Kidney (tissue), 14 donors: Measurements from ENCODE around the gene EDDM3A. TPM values are rescaled to one million over a fixed set of nuclear protein-coding genes. Genes with fewer than 3 reads are reported as not detected.

Source experiments
- DNase-seq, 5 donors: peaks; one replicate each; pipeline ENCODE4 v3.0.0-alpha.2; 2013 to 2020
- FAIRE-seq: peaks from 2 replicates; lab custom pipeline; 2012; peaks lifted over from hg19 to GRCh38; lab: Jason Lieb, UNC
- H3K27ac ChIP-seq, 2 donors: one replicate each; pipeline ENCODE4 v1.7.0; 2013; ENCODE audit warnings: low read depth in 2 of 2, low read length in 2 of 2, inconsistent platforms in 1 of 2
- H3K27me3 ChIP-seq: one replicate; pipeline ENCODE4 v1.7.1; 2013; ENCODE audit warnings: low read length, inconsistent platforms; ENCODE audit not compliant: control insufficient read depth, insufficient read depth
- H3K36me3 ChIP-seq, 3 donors: one replicate each; pipeline versions ENCODE4 v1.7.0 to v1.7.1; 2013; ENCODE audit warnings: low read length in 3 of 3, control low read depth in 1 of 3, inconsistent platforms in 1 of 3; ENCODE audit not compliant: insufficient read depth in 3 of 3, control insufficient read depth in 2 of 3
- H3K4me1 ChIP-seq, 3 donors: one replicate each; pipeline versions ENCODE4 v1.7.0 to v1.7.1; 2013; ENCODE audit warnings: low read length in 3 of 3, inconsistent platforms in 1 of 3, low read depth in 1 of 3; ENCODE audit not compliant: control insufficient read depth in 2 of 3, insufficient read depth in 2 of 3
- H3K4me3 ChIP-seq, 3 donors: one replicate each; pipeline versions ENCODE4 v1.7.0 to v1.8.1; 2013; ENCODE audit warnings: low read length in 3 of 3, control low read depth in 1 of 3, inconsistent platforms in 1 of 3
- H3K9ac ChIP-seq, 3 donors: one replicate each; pipeline versions ENCODE4 v1.7.0 to v1.7.1; 2013; ENCODE audit warnings: low read length in 3 of 3, control low read depth in 1 of 3, inconsistent platforms in 1 of 3
- H3K9me3 ChIP-seq, 3 donors: one replicate each; pipeline versions ENCODE4 v1.7.0 to v1.7.1; 2013; ENCODE audit warnings: low read length in 3 of 3, control low read depth in 1 of 3, inconsistent platforms in 1 of 3; ENCODE audit not compliant: control insufficient read depth in 2 of 3, insufficient read depth in 1 of 3
- CTCF ChIP-seq: IDR thresholded peaks from 3 replicates; pipeline ENCODE4 v1.5.1; 2012; ENCODE audit warnings: mild to moderate bottlenecking, moderate library complexity, borderline replicate concordance; ENCODE audit not compliant: insufficient read depth; ENCODE audit errors: extremely low read depth
- intact Hi-C: fragments of 100-400 bp; cut with DNase I; formaldehyde crosslinking; loops from one replicate; pipeline ENCODE4 v1.11.1; 2022
- polyA plus RNA-seq: library from polyadenylated mRNA; stranded (reverse); fragments of 350-450 nt; fragmentation: Illumina TruSeq; extraction: RNeasy Lipid Tissue Mini Kit (QIAGEN cat#74804); gene quantifications from one replicate; pipeline ENCODE4 v1.2.3, GENCODE V29; 2014; ENCODE audit warnings: low read depth, low replicate concordance; ENCODE audit not compliant: insufficient read depth
- total RNA-seq: library from RNA; stranded (reverse); fragmentation: NEBNext Ultra II Directional; extraction: Animal tissue kit (Norgen Biotek cat#: 25700); gene quantifications from one replicate; pipeline ENCODE4 v1.2.1, GENCODE V29; 2021
- donor health status: control.
- donor health status: control.
- donor health status: control.
- donor health status: control.
- donor health status: control.
- donor health status: DM: yes; HTN: yes; CAD: no.
- donor health status: Normal renal cell carcinoma (clear cell type).

EDDM3A gene
- total and polyA plus RNA-seq, 2 donors from 2014 or later, result 1.8 TPM; not detected in 1

- Histone ChIP-seq H3K27ac (no peak overlapping the region), H3K36me3 (no peaks in the 10 kb centered on the region), H3K9me3 (no peaks in the 10 kb centered on the region), H3K27me3 (no peaks in the 10 kb centered on the region), H3K4me3 (no peak overlapping the region), H3K4me1 (peaks cover 0 to 1% (median 0%) of the 10 kb centered on the region in 3 donors), H3K9ac (no peak overlapping the region)
- no peak for TF ChIP-seq CTCF
- intact Hi-C loops, result no loop called here
- DNase-seq (no peak), FAIRE-seq (no peak)
Measured at GRCh38 chr14:20787025-20787424, 41.3 kb downstream of the EDDM3A start.

GRCh38 chr14:20789230-20789813, 43.6 kb downstream of the EDDM3A start:
- Histone ChIP-seq H3K4me1 (no peaks in the 10 kb centered on the region), H3K36me3 (no peaks in the 10 kb centered on the region), H3K27me3 (no peaks in the 10 kb centered on the region), H3K4me3 (no peak overlapping the region), H3K9ac (no peak overlapping the region), H3K27ac (no peak overlapping the region), H3K9me3 (no peaks in the 10 kb centered on the region)
- no peak for TF ChIP-seq CTCF
- FAIRE-seq (no peak), DNase-seq (no peak)
- intact Hi-C loops, result no loop called here

GRCh38 chr14:20790464-20791116, 44.9 kb downstream of the EDDM3A start:
- no peak for TF ChIP-seq CTCF
- DNase-seq, result no peak
- Histone ChIP-seq H3K27me3 (no peaks in the 10 kb centered on the region), H3K9ac (no peak overlapping the region), H3K27ac (no peak overlapping the region), H3K4me1 (no peaks in the 10 kb centered on the region), H3K9me3 (no peaks in the 10 kb centered on the region), H3K4me3 (no peak overlapping the region), H3K36me3 (no peaks in the 10 kb centered on the region)
- no peak for FAIRE-seq
- intact Hi-C loops, result no loop called here

- Histone ChIP-seq H3K36me3 (no peaks in the 10 kb centered on the region), H3K27me3 (no peaks in the 10 kb centered on the region), H3K4me3 (no peak overlapping the region), H3K9ac (no peak overlapping the region), H3K4me1 (no peaks in the 10 kb centered on the region), H3K27ac (no peak overlapping the region), H3K9me3 (no peaks in the 10 kb centered on the region)
- no peak for TF ChIP-seq CTCF
- no peak for FAIRE-seq
- intact Hi-C loops, result no loop called here
- DNase-seq, result no peak
Measured at GRCh38 chr14:20791187-20791586, 45.5 kb downstream of the EDDM3A start.
